GM18858 (cell line): Measurements from ENCODE around the gene CCNF.
A peak's percentile ranks its signal among the peaks of the same experiment; 100 is the strongest.

Experiments
- ATAC-seq: cut with Tn5 transposase; IDR thresholded peaks from one replicate; pipeline ENCODE4 v1.9.1; 2021; ENCODE audit not compliant: unreplicated experiment

Gene CCNF

GRCh38 chr16:2483939-2484897 is 55.0 kb downstream of the CCNF start:
- no peak for ATAC-seq

GRCh38 chr16:2484898-2485508 is 55.8 kb downstream of the CCNF start:
- no peak for ATAC-seq

- ATAC-seq: no peak
Observed at GRCh38 chr16:2485811-2486507, 56.7 kb downstream of the CCNF start.

- ATAC-seq: peak; percentile 58
Observed at GRCh38 chr16:2486645-2487516, 57.6 kb downstream of the CCNF start.

- ATAC-seq: no peak
Observed at GRCh38 chr16:2487517-2487842, 58.2 kb downstream of the CCNF start.

- ATAC-seq: no peak
Observed at GRCh38 chr16:2487903-2488531, 58.8 kb downstream of the CCNF start.

GRCh38 chr16:2489581-2489980 is 60.3 kb downstream of the CCNF start:
- no peak for ATAC-seq

- ATAC-seq: no peak
Observed at GRCh38 chr16:2490190-2491105, 61.2 kb downstream of the CCNF start.

GRCh38 chr16:2492292-2492691 is 63.0 kb downstream of the CCNF start:
- ATAC-seq: no peak

GRCh38 chr16:2493605-2494004 is 64.4 kb downstream of the CCNF start:
- no peak for ATAC-seq

- no peak for ATAC-seq
Observed at GRCh38 chr16:2494616-2495015, 65.4 kb downstream of the CCNF start.

GRCh38 chr16:2495041-2495440 is 65.8 kb downstream of the CCNF start:
- ATAC-seq: no peak

GRCh38 chr16:2496223-2497115 is 67.2 kb downstream of the CCNF start:
- no peak for ATAC-seq

GRCh38 chr16:2497116-2497630 is 67.9 kb downstream of the CCNF start:
- no peak for ATAC-seq

GRCh38 chr16:2497695-2498484 is 68.6 kb downstream of the CCNF start:
- no peak for ATAC-seq

GRCh38 chr16:2498531-2499253 is 69.4 kb downstream of the CCNF start:
- ATAC-seq: no peak

- ATAC-seq: no peak
Observed at GRCh38 chr16:2499454-2499853, 70.2 kb downstream of the CCNF start.
